A549 (cell line): ENCODE data around the gene KIFBP. TPM values are rescaled to one million over a fixed set of nuclear protein-coding genes. Genes with fewer than 3 reads are reported as not detected.

Source experiments
- ATAC-seq, 2 experiments: fragments of 200-7000 bp in 1 of 2; fragments of >200 bp in 1 of 2; cut with Nextera tagmentation in 1 of 2; cut with Tn5 transposase in 1 of 2; 3 replicates each; pipeline versions ENCODE4 v1.8.0 to v1.9.1; 2018 to 2020; ENCODE audit warnings: mild to moderate bottlenecking in 1 of 2, moderate library complexity in 1 of 2
- CTCF ChIA-PET: fragments of 300-600 bp; sonication (Branson Sonifier 250); formaldehyde crosslinking; extraction: SDS; loops from one replicate; lab custom pipeline; 2021; ENCODE audit warnings: antibody characterized with exemption, inconsistent platforms; lab: Yijun Ruan, JAX
- POLR2A ChIA-PET: fragments of 350-600 bp; formaldehyde crosslinking; extraction: SDS; loops from one replicate; lab custom pipeline; 2021; ENCODE audit warnings: antibody characterized with exemption, inconsistent platforms; lab: Yijun Ruan, JAX
- DNase-seq, 2 experiments: peaks; one replicate each; pipeline versions ENCODE4 v3.0.0 to v3.0.0-alpha.2; 2011 to 2016; ENCODE audit warnings: low read depth in 1 of 2, low spot score in 1 of 2
- FAIRE-seq: peaks from 2 replicates; lab custom pipeline; 2011; peaks lifted over from hg19 to GRCh38; lab: Jason Lieb, UNC
- H3K27ac ChIP-seq, 2 experiments: fragments of >200 bp; sonication (Bioruptor Twin); formaldehyde crosslinking; 3 replicates each; pipeline ENCODE4 v1.5.1; 2016 to 2017
- H3K4me1 ChIP-seq: fragments of >200 bp; sonication (Bioruptor Twin); formaldehyde crosslinking; 3 replicates; pipeline ENCODE4 v1.6.1; 2016
- H3K4me2 ChIP-seq: fragments of >200 bp; sonication (Bioruptor Twin); formaldehyde crosslinking; 3 replicates; pipeline ENCODE4 v1.6.1; 2016
- H3K4me3 ChIP-seq: fragments of >200 bp; sonication (Bioruptor Twin); formaldehyde crosslinking; 3 replicates; pipeline ENCODE4 v1.5.1; 2016
- H3K9me3 ChIP-seq: fragments of >200 bp; sonication (Bioruptor Twin); formaldehyde crosslinking; 3 replicates; pipeline ENCODE4 v1.6.1; 2016
- BCL3 ChIP-seq: fragments of >200 bp; sonication (Bioruptor Twin); formaldehyde crosslinking; IDR thresholded peaks from 3 replicates; pipeline ENCODE4 v1.6.1; 2016
- CBX2 ChIP-seq: fragments of 200-600 bp; sonication (generic); IDR thresholded peaks from 2 replicates; pipeline ENCODE4 v1.6.1; 2016; ENCODE audit warnings: low read depth, mild to moderate bottlenecking, borderline replicate concordance
- CHD4 ChIP-seq: fragments of 200-600 bp; sonication (generic); IDR thresholded peaks from 2 replicates; pipeline ENCODE4 v1.6.1; 2016; ENCODE audit warnings: antibody characterized with exemption, mild to moderate bottlenecking, borderline replicate concordance
- CTCF ChIP-seq: fragments of >200 bp; sonication (Bioruptor Twin); formaldehyde crosslinking; IDR thresholded peaks from 3 replicates; pipeline ENCODE4 v1.5.1; 2016
- E2F6 ChIP-seq: IDR thresholded peaks from 2 replicates; pipeline ENCODE4 v1.6.1; 2012; ENCODE audit warnings: low read depth, borderline replicate concordance
- EHMT2 ChIP-seq: fragments of 200-600 bp; sonication (generic); IDR thresholded peaks from 2 replicates; pipeline ENCODE4 v1.6.1; 2016; ENCODE audit warnings: antibody characterized with exemption, low read depth, mild to moderate bottlenecking, moderate library complexity
- ESRRA ChIP-seq: fragments of 150-350 bp; IDR thresholded peaks from 2 replicates; pipeline ENCODE4 v1.6.1; 2014; ENCODE audit warnings: mild to moderate bottlenecking, low read length, borderline replicate concordance
- HES2 ChIP-seq: fragments of >200 bp; sonication (Bioruptor Twin); formaldehyde crosslinking; IDR thresholded peaks from 2 replicates; pipeline ENCODE4 v1.6.1; 2016
- JUNB ChIP-seq: fragments of >200 bp; sonication (Bioruptor Twin); formaldehyde crosslinking; IDR thresholded peaks from 2 replicates; pipeline ENCODE4 v1.6.1; 2016
- MAFK ChIP-seq: fragments of 450-650 bp; IDR thresholded peaks from 2 replicates; pipeline ENCODE4 v1.6.1; 2014; ENCODE audit not compliant: partially characterized antibody
- MAZ ChIP-seq: fragments of 150-350 bp; IDR thresholded peaks from 2 replicates; pipeline ENCODE4 v1.6.1; 2014; ENCODE audit warnings: antibody characterized with exemption, low read depth, low read length, borderline replicate concordance
- MYC ChIP-seq: IDR thresholded peaks from 2 replicates; pipeline ENCODE4 v1.6.1; 2012; ENCODE audit warnings: mild to moderate bottlenecking, inconsistent platforms, low read length, improper control_type of control experiment, borderline replicate concordance
- PBX3 ChIP-seq: IDR thresholded peaks from 2 replicates; pipeline ENCODE4 v1.6.1; 2012
- RAD21 ChIP-seq, 2 experiments: fragments of >200 bp in 1 of 2; sonication (Bioruptor Twin) in 1 of 2; formaldehyde crosslinking in 1 of 2; IDR thresholded peaks in 1 of 2; conservative IDR thresholded peaks in 1 of 2; 2 replicates in 1 of 2; 3 replicates in 1 of 2; pipeline ENCODE4 v1.6.1; 2012 to 2018; ENCODE audit warnings: inconsistent platforms in 1 of 2
- RNF2 ChIP-seq: fragments of 200-600 bp; sonication (generic); IDR thresholded peaks from 2 replicates; pipeline ENCODE4 v1.6.1; 2016; ENCODE audit warnings: low read depth, mild to moderate bottlenecking, antibody characterized with exemption, moderate library complexity, borderline replicate concordance
- SMC3 ChIP-seq: fragments of >200 bp; sonication (Bioruptor Twin); formaldehyde crosslinking; IDR thresholded peaks from 3 replicates; pipeline ENCODE4 v1.6.1; 2018; ENCODE audit warnings: inconsistent platforms
- TFCP2L1 ChIP-seq: fragments of 250-450 bp; sonication (Bioruptor Pico); IDR thresholded peaks from 2 replicates; pipeline ENCODE4 v1.5.0; 2021; ENCODE audit warnings: mild to moderate bottlenecking
- TP53 ChIP-seq: fragments of 250-450 bp; sonication (Bioruptor Pico); IDR thresholded peaks from 2 replicates; pipeline ENCODE4 v1.5.0; 2021; ENCODE audit warnings: mild to moderate bottlenecking, moderate library complexity
- USF2 ChIP-seq: fragments of 450-650 bp; IDR thresholded peaks from 2 replicates; pipeline ENCODE4 v1.6.1; 2014; ENCODE audit warnings: antibody characterized with exemption
- ZSCAN20 ChIP-seq: fragments of 250-450 bp; sonication (Bioruptor Pico); IDR thresholded peaks from 2 replicates; pipeline ENCODE4 v1.8.0; 2022; ENCODE audit warnings: mild to moderate bottlenecking, moderate library complexity
- WGBS: methylation state at CpG from one replicate; pipeline ENCODE4 v1.1.6; 2017; ENCODE audit errors: missing lambda C conversion rate; 5-methylcytosine and 5-hydroxymethylcytosine counted together
- polyA plus RNA-seq, 4 experiments: library from polyadenylated mRNA; depleted of rRNA in 3 of 4; stranded (reverse); fragments of >200 nt; fragmentation: RNase III in 1 of 4; extraction: RNeasy Plus Mini Kit Qiagen cat#74134 plus additional on column Dnase treatment in 1 of 4; gene quantifications; 2 replicates in 3 of 4; 3 replicates in 1 of 4; pipeline ENCODE4 v1.2.3, GENCODE V29; 2011 to 2017

Gene KIFBP
- polyA plus RNA-seq, 2 of the 4 experiments (the other 2 are of a cell fraction), result 36.1 to 53.8 TPM

GRCh38 chr10:69065406-69066361, 77.1 kb downstream of the KIFBP start:
- peak overlapping the region; percentile 33 to 69; a peak in 4 of 6 replicates for H3K27ac ChIP-seq

More at GRCh38 chr10:69065406-69066361, 77.1 kb downstream of the KIFBP start:
- FAIRE-seq (no peak), DNase-seq (peak in 1 of 2 experiments; percentile 14), ATAC-seq (no peak)
- ChIA-PET POLR2A (no interaction called here), CTCF (interaction anchor here (0.9 to 2.2 kb wide), 9 partner anchors 9 to 73 kb away, joined by 3 to 7 read pairs (median 5); no protein-coding TSS in a partner anchor)
- H3K4me3 ChIP-seq, result no peak overlapping the region
- no peak overlapping the region for H3K4me2 ChIP-seq
- TF ChIP-seq PBX3 (no peak), JUNB (no peak), E2F6 (no peak), CTCF (no peak), TFCP2L1 (no peak), MYC (no peak), USF2 (no peak), BCL3 (no peak), EHMT2 (no peak), TP53 (no peak), RNF2 (no peak), MAZ (no peak), ZSCAN20 (no peak), CBX2 (no peak), CHD4 (no peak), RAD21 (conservative IDR thresholded peaks at IDR 0.05 in 1 of 2, IDR thresholded peaks at IDR 0.05 in 1 of 2) (no peak), MAFK (no peak), SMC3 (no peak), ESRRA (no peak), HES2 (no peak)
- H3K4me1 ChIP-seq, result peaks cover 23% of the 10 kb centered on the region
- no peaks in the 10 kb centered on the region for H3K9me3 ChIP-seq
- 71% methylated on average over 8 of the region's 8 CpGs for WGBS

Other genes with a start within 250 kb of the KIFBP start
- gene STOX1, start 161.3 kb upstream of the KIFBP start, polyA plus RNA-seq (2011; rRNA removed), result 1.6 and 1.8 TPM in 2 replicates
- 0.64 to 0.94 TPM (median 0.69 TPM) in 3 replicates for gene STOX1, start 161.3 kb upstream of the KIFBP start, polyA plus RNA-seq (2017; fragmentation: RNase III; extraction: RNeasy Plus Mini Kit Qiagen cat#74134 plus additional on column Dnase treatment)
- gene DDX50, start 87.5 kb upstream of the KIFBP start, polyA plus RNA-seq (2011; rRNA removed), result 50.7 and 64.6 TPM in 2 replicates
- gene DDX50, start 87.5 kb upstream of the KIFBP start, polyA plus RNA-seq (2017; fragmentation: RNase III; extraction: RNeasy Plus Mini Kit Qiagen cat#74134 plus additional on column Dnase treatment), result 35.1 to 36.1 TPM (median 35.6 TPM) in 3 replicates
- gene DDX21, start 32.6 kb upstream of the KIFBP start, polyA plus RNA-seq (2011; rRNA removed), result 142 and 218 TPM in 2 replicates
- 113 to 137 TPM (median 113 TPM) in 3 replicates for gene DDX21, start 32.6 kb upstream of the KIFBP start, polyA plus RNA-seq (2017; fragmentation: RNase III; extraction: RNeasy Plus Mini Kit Qiagen cat#74134 plus additional on column Dnase treatment)
- 88.7 TPM in 2 replicates for gene SRGN, start 99.3 kb downstream of the KIFBP start, polyA plus RNA-seq (2011; rRNA removed)
- 50.5 to 59.3 TPM (median 51.9 TPM) in 3 replicates for gene SRGN, start 99.3 kb downstream of the KIFBP start, polyA plus RNA-seq (2017; fragmentation: RNase III; extraction: RNeasy Plus Mini Kit Qiagen cat#74134 plus additional on column Dnase treatment)
- gene VPS26A, start 135.4 kb downstream of the KIFBP start, polyA plus RNA-seq (2011; rRNA removed), result 35.0 and 52.6 TPM in 2 replicates
- 62.5 to 62.6 TPM (median 62.6 TPM) in 3 replicates for gene VPS26A, start 135.4 kb downstream of the KIFBP start, polyA plus RNA-seq (2017; fragmentation: RNase III; extraction: RNeasy Plus Mini Kit Qiagen cat#74134 plus additional on column Dnase treatment)
- 55.5 and 57.4 TPM in 2 replicates for gene SUPV3L1, start 191.4 kb downstream of the KIFBP start, polyA plus RNA-seq (2011; rRNA removed)
- 31.4 to 35.0 TPM (median 31.9 TPM) in 3 replicates for gene SUPV3L1, start 191.4 kb downstream of the KIFBP start, polyA plus RNA-seq (2017; fragmentation: RNase III; extraction: RNeasy Plus Mini Kit Qiagen cat#74134 plus additional on column Dnase treatment)
- 28.5 and 32.8 TPM in 2 replicates for gene HKDC1, start 231.5 kb downstream of the KIFBP start, polyA plus RNA-seq (2011; rRNA removed)
- gene HKDC1, start 231.5 kb downstream of the KIFBP start, polyA plus RNA-seq (2017; fragmentation: RNase III; extraction: RNeasy Plus Mini Kit Qiagen cat#74134 plus additional on column Dnase treatment), result 24.0 to 33.2 TPM (median 32.5 TPM) in 3 replicates